Pericardium fibroblast (primary cell): ENCODE results near the gene SLC39A13. TPM values are rescaled to one million over a fixed set of nuclear protein-coding genes. Genes with fewer than 3 reads are reported as not detected.

Experiments used
- total RNA-seq: library from RNA; depleted of rRNA; stranded (reverse); fragments of >200 nt; gene quantifications from 2 replicates; pipeline ENCODE4 v1.2.3, GENCODE V29; 2015

The SLC39A13 gene
- 92.1 and 188 TPM in 2 replicates for total RNA-seq

DNA sequence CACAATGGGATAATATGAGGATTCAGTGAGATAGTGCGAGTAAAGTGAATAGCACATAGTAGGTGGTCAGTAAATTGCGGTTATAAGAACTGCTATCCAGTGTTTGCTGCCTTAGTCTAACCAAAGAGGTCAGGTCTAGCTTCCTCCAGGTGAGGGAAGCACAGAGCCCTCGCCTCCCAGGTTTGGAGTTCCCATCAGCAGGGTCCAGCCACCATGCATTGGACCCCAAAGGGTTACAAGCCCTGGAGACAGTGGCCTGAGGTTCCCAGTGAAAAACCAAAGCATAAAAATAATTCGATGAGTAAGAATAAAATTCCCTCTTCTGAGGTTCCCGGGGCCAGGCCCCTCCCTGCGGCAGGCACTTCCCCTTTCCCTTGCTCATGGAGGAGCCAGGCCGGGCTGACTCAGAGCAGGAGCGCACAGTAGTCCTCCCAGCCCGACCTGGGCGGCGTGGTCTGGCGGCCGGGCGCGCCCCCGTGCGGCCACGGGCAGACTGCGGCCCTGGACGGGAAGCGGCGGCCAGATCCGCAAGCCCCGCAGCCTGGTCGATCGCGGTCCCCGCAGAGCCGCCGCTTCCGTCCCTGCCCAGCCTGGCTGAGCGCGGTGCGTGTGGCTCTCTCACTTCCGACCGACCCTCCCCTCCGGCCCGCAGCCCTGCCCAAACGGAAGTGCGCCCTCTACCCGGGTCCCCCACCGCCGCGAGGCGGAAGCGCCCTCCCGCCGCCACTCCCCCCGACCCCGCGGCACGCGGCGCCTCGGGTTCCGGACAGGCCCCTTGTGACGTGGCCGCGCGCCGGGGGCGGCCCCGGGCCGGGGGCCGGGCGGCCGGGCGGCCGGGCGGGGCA lies at the start of gene SLC39A13:
TSS of gene SLC39A13 (plus strand) at position 845 of the 845 bp plus-strand sequence. CDS start 1,505 bp downstream, outside the sequence.

DNA sequence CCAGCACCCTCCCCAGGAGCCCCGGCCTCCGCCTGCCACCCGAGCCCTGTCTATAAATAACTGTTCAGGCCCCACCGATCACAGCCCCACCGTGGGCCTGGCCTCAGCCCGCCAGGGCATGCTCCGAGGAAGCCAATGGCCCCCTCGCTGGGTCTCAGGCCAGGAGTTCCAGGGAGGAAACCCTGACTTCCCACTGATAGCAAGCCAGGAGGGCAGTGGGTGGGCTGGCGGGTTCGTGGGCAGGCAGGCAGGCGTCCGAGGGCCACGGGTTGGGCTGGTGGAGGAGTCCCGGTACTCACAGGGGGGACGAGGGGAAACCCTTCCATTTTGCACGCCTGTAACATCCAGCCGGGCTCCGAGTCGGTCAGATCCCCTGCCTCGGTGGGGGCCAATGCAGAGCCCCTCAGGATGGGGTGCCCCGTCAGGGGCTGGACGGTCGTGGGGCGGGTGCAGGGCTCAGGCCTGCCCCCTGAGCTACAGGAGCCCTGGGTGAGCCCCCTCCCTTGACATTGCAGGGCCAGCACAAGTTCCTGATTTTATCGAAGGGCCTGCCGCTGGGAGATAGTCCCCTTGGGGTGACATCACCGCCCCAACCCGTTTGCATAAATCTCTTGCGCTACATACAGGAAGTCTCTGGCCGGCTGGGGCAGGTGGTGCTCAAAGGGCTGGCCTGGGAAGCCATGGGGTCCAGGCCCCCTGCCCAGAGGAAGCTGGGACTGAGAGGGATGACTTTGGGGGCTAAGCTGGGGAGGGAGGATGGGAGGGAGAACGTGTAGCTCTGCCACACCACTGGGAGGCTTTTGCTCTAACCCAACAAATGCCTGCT lies 30.2 kb upstream of the SLC39A13 start, which contains the start of gene SPI1:
TSS of gene SPI1 (minus strand) at position 538 of the 826 bp plus-strand sequence. CDS start at position 344, 194 bp downstream.

DNA sequence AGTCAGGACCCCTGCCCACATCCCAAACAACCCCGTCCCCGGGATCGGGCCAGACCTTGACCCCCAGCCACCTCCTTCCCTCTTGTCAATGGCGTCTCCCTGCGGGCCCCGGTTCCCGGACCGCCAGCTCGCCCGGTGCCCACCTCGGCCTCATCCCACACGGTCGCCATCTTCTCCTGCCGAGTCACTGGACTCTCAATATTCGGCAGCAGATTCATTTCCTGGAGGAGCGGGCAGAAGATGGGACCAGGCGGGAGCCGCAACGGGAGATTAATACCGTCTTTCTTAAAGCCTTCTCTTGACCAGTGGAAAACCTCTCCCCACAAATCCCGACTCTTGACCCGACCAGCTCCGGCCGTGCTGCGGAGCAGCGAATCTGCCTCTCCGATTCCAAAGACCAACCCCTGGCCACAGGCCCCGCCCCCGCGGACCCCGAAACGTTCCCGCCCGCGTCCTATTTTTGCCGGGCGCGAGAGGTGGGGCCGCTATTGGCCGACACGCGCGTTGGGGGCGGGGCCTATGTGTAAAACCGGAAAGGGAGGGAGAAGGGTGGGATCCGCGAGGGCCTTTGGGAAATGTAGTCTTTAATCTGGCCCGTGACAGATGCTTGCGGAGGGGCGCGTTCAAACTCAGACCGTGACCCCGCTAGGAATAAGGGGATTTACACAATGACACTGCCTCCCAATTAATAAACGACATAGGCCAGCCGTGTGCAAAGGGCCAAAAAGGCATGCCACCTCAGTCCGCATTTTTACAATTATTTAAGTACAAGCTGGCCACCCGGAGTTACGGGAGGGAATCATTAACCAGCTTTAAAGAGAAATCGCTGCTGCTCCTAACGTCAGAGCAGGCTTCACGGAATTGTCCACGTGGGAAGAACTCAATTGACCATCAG lies 17.9 kb downstream of the SLC39A13 start, which contains the start of gene PSMC3:
TSS of gene PSMC3 (minus strand) at position 378 of the 895 bp plus-strand sequence. CDS start at position 218, 160 bp downstream.

GRCh38 chr11:47448566-47449427 lies 40.4 kb downstream of the SLC39A13 start, which contains the start of gene RAPSN:
TSS of gene RAPSN (minus strand) at chr11:47449136. CDS start at chr11:47448964, 172 bp downstream.

Other genes starting within 250 kb of the SLC39A13 start
- gene ARFGAP2, start 231.7 kb upstream of the SLC39A13 start, total RNA-seq: 67.5 and 71.2 TPM in 2 replicates
- gene PACSIN3, start 222.2 kb upstream of the SLC39A13 start, total RNA-seq: 35.8 and 35.9 TPM in 2 replicates
- 11.1 and 21.1 TPM in 2 replicates for gene DDB2, start 193.6 kb upstream of the SLC39A13 start, total RNA-seq
- gene ACP2, start 159.8 kb upstream of the SLC39A13 start, total RNA-seq: 23.2 and 28.6 TPM in 2 replicates
- 27.4 and 29.6 TPM in 2 replicates for gene NR1H3, start 150.6 kb upstream of the SLC39A13 start, total RNA-seq
- gene MADD, start 138.5 kb upstream of the SLC39A13 start, total RNA-seq: 10.7 and 13.1 TPM in 2 replicates
- not detected in 2 replicates for gene MYBPC3, start 55.9 kb upstream of the SLC39A13 start, total RNA-seq
- not detected in 2 replicates for gene SPI1, start 30.0 kb upstream of the SLC39A13 start, total RNA-seq
- gene PSMC3, start 17.8 kb downstream of the SLC39A13 start, total RNA-seq: 110 and 120 TPM in 2 replicates
- 2.6 TPM in 1 of 2 replicates, not detected in the other for gene RAPSN, start 40.5 kb downstream of the SLC39A13 start, total RNA-seq
- gene CELF1, start 144.5 kb downstream of the SLC39A13 start, total RNA-seq: 28.8 and 29.1 TPM in 2 replicates
- 82.1 and 92.9 TPM in 2 replicates for gene PTPMT1, start 157.0 kb downstream of the SLC39A13 start, total RNA-seq
- 13.1 and 13.6 TPM in 2 replicates for gene KBTBD4, start 170.4 kb downstream of the SLC39A13 start, total RNA-seq
- gene NDUFS3, start 170.5 kb downstream of the SLC39A13 start, total RNA-seq: 62.2 and 68.1 TPM in 2 replicates
- 0.12 and 1.3 TPM in 2 replicates for gene FAM180B, start 178.1 kb downstream of the SLC39A13 start, total RNA-seq
- gene C1QTNF4, start 185.8 kb downstream of the SLC39A13 start, total RNA-seq: 0.60 and 0.70 TPM in 2 replicates
- gene MTCH2, start 234.0 kb downstream of the SLC39A13 start, total RNA-seq: 49.3 and 80.5 TPM in 2 replicates